Tibial nerve (tissue), 4 donors: ENCODE data around the gene SPR.

ENCODE experiments used
- CTCF ChIP-seq, 5 experiments: fragments of 200-600 bp in 3 of 5; fragments of 450-650 bp in 2 of 5; sonication (generic) in 3 of 5; IDR thresholded peaks; one replicate each; pipeline ENCODE4 v1.5.1; 2016 to 2019; ENCODE audit warnings: antibody characterized with exemption in 5 of 5, mild to moderate bottlenecking in 3 of 5, moderate library complexity in 2 of 5
- EP300 ChIP-seq, 2 donors: sonication (generic); formaldehyde crosslinking; IDR thresholded peaks; one replicate each; pipeline ENCODE4 v1.6.1; 2017; ENCODE audit warnings: antibody characterized with exemption in 2 of 2, mild to moderate bottlenecking in 1 of 2
- POLR2A ChIP-seq, 2 donors: fragments of 450-650 bp; IDR thresholded peaks; one replicate each; pipeline ENCODE4 v1.6.1; 2017; ENCODE audit warnings: antibody characterized with exemption in 2 of 2, mild to moderate bottlenecking in 2 of 2, moderate library complexity in 2 of 2

GRCh38 chr2:72859831-72860262, 27.4 kb upstream of the SPR start:
- TF ChIP-seq POLR2A (IDR thresholded peaks at IDR 0.05) = no peak
- TF ChIP-seq EP300 (IDR thresholded peaks at IDR 0.05) = no peak
- TF ChIP-seq CTCF (IDR thresholded peaks at IDR 0.05) = peak; percentile 39 to 49 (median 44)
